NCI-H128 (cell line): Measurements from ENCODE around the gene LNX1.

Source experiments
- DNase-seq: peaks from one replicate; lab custom pipeline; 2025; ENCODE audit not compliant: unreplicated experiment; lab: John Stamatoyannopoulos, UW

LNX1 gene

DNA sequence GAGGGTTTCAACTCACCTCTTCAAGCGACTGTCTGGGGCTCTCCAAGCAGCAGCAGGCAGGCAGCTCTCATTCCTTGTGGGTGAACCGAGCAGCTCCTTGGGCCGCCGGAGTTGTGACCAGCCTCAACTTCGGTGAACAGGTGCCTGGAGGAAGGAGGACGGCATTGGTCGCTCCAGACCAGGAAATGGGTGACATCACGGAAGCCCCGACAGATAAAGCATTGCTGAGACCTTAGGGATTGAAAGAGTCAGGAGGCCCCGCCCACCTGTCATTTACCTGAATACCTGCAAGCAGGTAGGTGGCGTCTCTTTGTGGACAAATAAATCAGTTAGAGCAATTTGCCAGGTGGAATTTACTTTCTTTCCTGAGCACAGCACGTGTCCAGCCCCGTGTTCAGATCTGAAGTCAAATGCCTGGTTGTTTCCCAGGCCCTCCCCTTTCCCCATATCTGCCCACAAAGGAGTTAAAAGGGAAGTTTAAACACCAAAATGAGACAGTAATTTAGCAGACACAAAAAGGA, at the start of gene LNX1:
TSS of gene LNX1 (minus strand) at position 115 of the 521 bp plus-strand sequence. CDS start 17,484 bp downstream, outside the sequence.
- DNase-seq = no peak

DNA sequence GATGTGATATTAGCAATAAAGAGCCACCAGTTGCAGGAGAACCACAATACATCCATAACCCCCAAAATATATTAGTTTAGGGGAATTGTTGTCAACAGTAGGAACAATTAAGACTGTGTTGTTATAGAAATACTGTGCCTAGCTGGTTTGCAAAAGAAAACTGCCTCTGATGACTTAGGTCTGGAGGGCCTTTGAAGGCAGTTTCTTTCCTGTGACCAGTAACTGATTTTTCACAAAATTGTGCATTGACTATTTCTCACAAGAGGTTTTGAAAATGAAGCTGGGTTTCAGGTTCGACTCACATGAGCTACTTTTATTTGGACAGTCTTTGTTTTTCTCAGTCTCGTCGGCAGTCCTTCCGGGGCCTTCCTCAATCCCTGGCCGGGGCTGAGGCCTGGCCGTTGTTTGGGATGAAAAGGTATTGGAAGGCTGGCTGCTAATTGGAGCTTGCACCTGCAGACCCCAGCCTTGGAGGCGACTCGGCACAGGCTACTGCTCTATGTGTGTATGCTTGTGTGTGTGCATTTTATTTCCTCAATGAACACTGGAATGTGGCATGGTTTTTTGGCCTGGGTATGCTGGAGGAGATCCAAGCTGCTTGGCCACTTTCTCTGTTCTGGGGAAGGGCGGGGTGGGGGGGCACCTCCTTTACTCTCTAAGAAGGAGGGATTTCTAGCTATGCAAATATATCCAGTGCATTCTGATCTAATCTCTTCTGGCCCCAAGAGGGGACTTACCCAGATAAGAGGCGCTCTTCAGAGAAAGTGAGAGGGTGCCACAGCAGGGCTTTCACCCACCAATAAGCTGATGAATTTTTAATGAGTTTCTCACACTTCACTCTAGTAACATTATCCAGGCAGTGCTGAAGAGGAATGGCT, 49.5 kb upstream of the LNX1 start:
- no peak for DNase-seq

DNA sequence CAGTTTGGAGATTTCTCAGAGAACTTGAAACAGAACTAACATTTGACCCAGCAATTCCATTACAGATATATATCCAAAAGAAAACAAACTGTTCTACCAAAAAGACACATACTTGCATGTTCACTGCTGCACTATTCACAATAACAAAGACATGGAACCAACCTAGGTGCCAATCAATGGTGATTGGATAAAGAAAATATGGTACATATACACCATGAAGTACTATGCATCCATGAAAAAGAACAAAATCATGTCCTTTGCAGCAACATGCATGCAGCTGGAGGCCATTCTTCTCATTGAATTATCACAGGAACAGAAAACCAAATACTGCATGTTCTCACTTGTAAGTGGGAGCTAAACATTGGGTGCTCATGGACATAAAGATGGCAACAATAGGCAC, 47.6 kb upstream of the LNX1 start:
- DNase-seq = no peak

GRCh38 chr4:53637348-53637747, 46.1 kb upstream of the LNX1 start:
- DNase-seq = no peak

- DNase-seq = no peak
Observed at GRCh38 chr4:53635697-53636483, 44.6 kb upstream of the LNX1 start.

DNA sequence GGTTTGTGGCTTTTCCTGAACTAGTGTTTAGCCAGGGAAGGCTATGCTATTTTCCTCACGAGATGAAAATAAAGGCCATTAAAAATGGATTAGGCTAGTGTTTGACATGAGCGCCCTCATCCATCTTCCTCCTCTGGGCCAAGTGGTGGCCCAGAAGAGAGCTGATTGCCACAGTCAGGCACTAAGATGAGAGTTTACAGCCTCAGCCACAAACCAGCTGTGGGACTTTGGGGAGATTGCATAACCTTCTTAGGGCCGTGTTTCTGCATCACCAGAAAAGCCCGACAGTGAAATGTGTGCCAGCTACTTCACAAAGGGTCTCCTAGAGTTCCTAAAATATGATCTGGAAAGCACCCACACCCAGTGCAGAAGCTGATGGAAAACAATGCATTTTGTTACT, 42.3 kb upstream of the LNX1 start:
- DNase-seq = no peak

DNA sequence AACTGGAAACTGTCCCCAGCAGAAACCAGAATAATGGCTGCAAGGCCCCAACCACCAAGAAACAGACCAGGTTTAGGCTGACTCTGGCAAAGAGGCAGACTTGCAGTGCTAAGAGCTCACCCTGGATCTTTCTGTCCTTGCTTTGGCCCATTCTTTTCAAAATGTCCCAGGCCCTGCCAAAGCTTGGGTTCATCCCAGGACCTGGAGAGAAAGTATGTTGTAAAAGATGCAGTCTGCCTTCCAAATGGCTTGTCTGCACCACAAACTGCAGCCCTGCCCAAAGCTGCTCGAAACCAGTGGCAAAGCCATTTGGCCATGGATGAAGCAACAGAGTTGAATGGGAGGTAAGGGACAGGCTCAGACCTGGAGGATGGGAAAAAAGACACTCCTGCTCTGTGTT, 38.0 kb upstream of the LNX1 start:
- DNase-seq = no peak

GRCh38 chr4:53626491-53626890, 35.2 kb upstream of the LNX1 start:
- DNase-seq = no peak

DNA sequence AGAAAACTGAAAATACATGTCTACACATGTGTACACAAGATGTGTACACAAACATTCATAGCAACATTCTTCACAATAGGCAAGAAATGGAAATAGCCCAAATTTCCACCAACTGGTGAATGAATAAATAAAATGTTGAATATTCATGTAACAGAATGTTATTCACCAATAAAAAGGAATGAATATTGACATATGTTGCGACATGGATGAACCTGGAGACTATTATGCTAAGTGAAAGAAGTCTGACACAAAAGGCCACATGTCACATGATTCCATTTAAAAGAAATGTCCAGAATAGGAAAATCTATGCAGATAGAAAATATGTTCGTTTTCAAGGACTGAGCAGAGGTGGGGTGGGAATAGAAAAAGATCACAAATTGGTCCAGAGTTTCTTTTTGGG, 34.6 kb upstream of the LNX1 start:
- DNase-seq = no peak

- no peak for DNase-seq
Observed at GRCh38 chr4:53622739-53623151, 31.5 kb upstream of the LNX1 start.

- DNase-seq = no peak
Observed at GRCh38 chr4:53620956-53621355, 29.7 kb upstream of the LNX1 start.

- DNase-seq = no peak
Observed at GRCh38 chr4:53619431-53619830, 28.1 kb upstream of the LNX1 start.

DNA sequence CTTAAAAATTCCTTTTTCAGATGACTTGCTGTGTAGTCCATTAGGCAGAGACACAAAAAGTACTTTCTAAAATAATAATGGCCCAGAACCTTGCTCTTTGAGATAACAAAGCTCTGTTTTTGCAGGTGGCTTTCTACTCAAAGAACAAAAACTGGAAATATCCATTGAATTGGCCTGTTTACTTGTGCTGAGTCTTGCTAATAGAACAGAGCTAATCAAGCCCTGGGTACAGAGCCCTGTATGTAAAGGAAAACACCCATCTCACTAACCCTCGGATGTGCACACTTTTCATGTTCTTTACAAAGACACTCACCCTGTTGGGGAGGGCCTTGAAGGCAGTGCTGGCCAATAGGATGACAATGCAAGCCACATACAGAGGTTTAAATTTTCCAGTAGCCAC, 27.0 kb upstream of the LNX1 start:
- no peak for DNase-seq

DNA sequence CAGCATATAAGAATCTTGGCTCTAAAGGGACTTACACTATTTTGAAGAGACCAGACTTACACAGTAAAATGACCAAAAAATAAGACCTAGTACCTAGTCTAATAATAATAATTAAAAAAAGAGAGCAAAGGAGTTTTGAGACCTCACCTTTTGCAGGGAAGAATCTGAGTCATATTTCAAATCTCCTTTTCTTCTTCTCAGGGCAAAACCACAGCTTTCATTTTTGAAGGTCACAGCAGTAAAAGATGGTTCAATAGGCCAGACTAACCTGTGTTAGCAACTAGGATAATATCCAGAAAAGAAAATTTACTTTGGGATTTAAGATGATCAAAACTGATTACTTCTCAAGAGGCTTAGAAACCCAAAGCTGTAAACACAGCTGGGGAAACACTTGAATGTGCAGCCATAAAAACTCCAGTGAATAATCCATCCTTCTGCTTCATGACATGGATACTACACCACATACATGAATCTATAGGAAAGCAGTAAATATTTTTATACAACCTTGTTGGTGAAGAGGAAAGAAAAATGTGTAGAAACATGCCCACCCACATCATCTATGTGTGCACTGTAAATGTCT, 25.9 kb upstream of the LNX1 start:
- no peak for DNase-seq

- no peak for DNase-seq
Observed at GRCh38 chr4:53616219-53616618, 24.9 kb upstream of the LNX1 start.

GRCh38 chr4:53614591-53614990, 23.3 kb upstream of the LNX1 start:
- no peak for DNase-seq

- no peak for DNase-seq
Observed at GRCh38 chr4:53613428-53613827, 22.1 kb upstream of the LNX1 start.

DNA sequence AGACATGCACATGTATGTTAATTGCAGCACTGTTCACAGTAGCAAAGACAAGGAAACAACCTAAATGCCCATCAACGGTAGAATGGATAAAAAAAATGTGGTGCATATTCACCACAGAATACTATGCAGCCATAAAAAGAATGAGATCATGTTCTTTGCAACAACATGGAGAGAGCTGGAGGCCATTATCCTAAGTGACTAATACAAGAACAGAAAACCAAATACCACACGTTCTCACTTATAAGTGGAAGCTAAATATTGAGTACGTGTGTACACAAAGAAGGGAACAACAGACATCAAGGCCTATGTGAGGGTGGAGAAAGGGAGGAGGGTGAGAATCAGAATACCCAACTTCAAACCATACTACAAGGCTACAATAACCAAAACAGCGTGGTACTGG, 17.4 kb upstream of the LNX1 start:
- DNase-seq = no peak

DNA sequence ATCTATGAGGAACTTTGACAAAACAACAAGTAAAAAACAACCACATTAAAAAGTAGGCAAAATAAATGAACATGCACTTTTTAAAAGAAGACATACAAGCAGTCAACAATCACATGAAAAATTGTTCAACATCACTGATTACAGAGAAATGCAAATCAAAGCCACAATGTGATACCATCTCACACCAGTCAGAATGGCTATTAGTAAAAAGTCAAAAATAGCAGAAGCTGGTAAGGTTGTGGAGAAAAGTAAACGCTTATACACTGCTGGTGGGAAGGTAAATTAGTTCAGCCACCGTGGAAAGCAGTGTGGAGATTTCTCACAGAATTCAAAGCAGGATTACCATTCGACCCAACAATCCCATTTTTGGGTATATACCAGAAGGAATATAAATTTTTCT, 17.0 kb upstream of the LNX1 start:
- DNase-seq = no peak

DNA sequence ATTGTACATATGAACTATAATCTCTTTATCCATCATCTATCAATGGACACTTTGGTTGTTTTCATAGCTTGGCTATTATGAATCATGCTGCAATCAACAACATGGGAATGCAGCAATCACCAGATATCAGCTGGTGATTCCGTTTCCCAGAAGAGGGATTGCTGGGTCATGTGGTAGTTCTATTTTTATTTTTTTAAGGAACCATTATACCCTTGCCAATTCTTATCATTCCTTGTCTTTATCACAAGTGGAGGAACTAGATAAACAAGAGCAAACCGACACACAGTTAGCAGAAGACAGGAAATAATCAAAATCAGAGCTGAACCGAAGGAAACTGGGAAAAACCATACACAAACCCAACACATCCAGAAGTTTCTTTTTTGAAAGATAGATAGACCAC, 14.5 kb upstream of the LNX1 start:
- no peak for DNase-seq

GRCh38 chr4:53602390-53602789, 11.1 kb upstream of the LNX1 start:
- DNase-seq = no peak
